Measurements from ENCODE around the gene CAPN2.
"Not testable (repeated sequence)": the region's sequence is repeated elsewhere in the genome, so short reads cannot be mapped to it uniquely, and the experiment has no call there.

CAPN2 gene

GRCh38 chr1:223794136-223794880, 82.0 kb downstream of the CAPN2 start:
- DNase-seq: no peak

GRCh38 chr1:223796210-223796609, 83.9 kb downstream of the CAPN2 start:
- no peak for DNase-seq

GRCh38 chr1:223802032-223802431, 89.7 kb downstream of the CAPN2 start:
- no peak for DNase-seq

DNA sequence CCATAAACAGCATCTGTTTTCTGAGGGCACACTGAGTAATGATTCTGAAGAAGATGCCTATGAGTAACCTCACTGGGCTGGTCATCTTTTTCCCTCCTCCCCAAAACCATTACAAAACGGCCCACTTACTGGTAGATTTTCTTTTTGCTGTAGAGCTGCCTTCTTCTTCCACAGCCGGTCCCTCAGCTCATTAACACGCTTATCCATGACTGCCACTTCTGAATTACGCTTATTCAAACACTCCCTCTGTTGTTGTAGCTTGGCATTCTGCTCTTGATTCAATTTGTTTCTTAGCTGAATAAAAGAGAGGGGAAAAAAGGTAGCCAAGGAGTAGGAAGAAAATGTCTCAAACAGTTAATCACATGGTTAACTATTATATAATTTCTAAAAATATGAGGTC, 90.3 kb downstream of the CAPN2 start:
- DNase-seq: no peak

DNA sequence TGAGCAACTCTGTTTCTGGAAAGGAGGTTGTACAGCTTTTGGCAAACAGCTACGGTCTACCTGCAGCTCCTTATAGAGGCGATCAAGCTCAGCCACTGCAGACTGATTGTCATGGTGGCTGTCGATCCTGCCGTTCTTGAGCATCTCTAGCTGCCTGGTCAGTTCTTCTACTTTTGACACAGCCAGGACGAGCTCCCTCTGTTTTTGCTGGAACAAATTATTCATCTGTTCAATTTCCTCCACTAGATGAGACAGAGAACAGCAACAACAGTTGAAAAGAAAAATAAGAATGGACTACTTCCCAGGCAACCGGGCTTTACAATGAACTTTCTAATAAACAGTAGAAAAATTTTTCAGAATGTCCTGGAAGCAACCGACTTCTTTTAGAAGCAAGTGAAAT, 90.9 kb downstream of the CAPN2 start:
- DNase-seq: no peak

DNA sequence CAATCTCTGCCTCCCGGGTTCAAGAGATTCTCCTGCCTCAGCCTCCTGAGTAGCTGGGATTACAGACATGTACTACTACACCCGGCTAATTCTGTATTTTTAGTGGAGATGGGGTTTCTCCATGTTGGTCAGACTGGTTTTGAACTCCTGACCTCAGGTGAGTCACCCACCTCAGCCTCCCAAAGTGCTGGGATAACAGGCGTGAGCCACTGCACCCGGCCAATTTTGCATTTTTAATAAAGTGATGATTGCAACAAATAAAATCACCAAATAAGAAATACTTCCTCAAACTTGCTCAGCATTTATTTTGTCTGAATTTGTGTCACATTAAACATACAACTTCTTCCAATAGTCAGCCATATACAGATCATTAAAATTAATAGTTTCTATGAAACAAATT, 97.6 kb downstream of the CAPN2 start:
- DNase-seq: not testable (repeated sequence)

GRCh38 chr1:223810586-223810985, 98.2 kb downstream of the CAPN2 start:
- DNase-seq: no peak

GRCh38 chr1:223811634-223812101, 99.3 kb downstream of the CAPN2 start:
- DNase-seq: no peak

- DNase-seq: no peak
Observed at GRCh38 chr1:223813645-223814044, 101.3 kb downstream of the CAPN2 start.

- DNase-seq: no peak
Observed at GRCh38 chr1:223815020-223815853, 102.9 kb downstream of the CAPN2 start.

DNA sequence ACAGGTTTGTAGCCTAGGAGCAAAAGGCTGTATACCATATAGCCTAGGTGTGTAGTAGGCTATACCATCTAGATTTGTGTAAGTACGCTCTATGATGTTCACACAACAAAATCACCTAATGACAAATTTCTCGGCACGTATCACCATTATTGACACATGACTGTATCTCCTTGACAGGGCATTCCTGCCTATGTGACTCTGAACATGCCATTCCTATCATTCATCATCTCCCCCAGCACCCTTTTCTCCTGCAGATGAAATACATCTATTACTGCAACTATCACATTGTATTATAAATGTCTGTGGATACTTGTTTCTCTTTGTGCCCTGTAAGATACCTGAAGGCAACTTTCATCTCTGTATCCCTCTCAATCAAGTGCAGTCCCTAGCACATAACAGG, 103.5 kb downstream of the CAPN2 start:
- DNase-seq: no peak

- not testable (repeated sequence) for DNase-seq
Observed at GRCh38 chr1:223817265-223817664, 104.9 kb downstream of the CAPN2 start.

GRCh38 chr1:223819730-223820514, 107.6 kb downstream of the CAPN2 start:
- DNase-seq: no peak

GRCh38 chr1:223820515-223820858, 108.1 kb downstream of the CAPN2 start:
- DNase-seq: no peak

GRCh38 chr1:223820971-223821370, 108.6 kb downstream of the CAPN2 start:
- no peak for DNase-seq

DNA sequence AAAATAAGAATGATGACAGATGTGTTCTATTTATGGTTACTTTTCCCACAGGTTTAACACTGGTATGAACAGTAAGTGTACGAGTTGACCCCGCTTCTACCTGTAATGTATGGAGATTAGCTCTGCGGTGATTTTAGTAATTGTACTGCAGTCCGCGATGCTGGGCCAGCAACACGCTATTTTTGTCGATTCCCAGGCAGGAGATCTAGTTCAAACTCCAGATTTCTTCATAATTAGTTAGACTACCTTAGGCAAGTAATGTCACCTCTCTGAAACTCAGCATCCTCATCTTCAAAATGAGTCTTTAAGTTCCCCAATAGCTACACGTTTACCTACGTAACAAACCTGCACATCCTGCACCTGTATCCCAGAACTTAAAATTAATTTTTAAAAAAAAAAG, 111.9 kb downstream of the CAPN2 start:
- no peak for DNase-seq

DNA sequence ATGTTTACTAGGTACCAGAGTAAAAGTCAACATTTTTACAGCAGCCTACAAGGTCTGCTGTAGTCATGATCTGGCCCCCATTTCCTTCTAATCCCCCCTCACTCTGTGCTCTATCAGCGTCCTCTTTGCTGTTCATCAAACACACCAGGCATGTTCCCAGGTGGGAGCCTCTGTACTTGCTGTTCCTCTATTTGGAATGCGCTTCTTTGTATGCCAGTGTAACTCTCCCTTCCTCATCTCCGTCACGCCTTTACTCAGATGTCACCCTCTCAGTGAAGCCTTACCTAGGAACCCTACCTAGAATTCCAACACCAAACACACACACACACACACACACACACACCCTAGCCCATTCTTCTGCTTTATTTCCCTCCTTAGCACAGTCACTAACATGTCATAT, 112.4 kb downstream of the CAPN2 start:
- no peak for DNase-seq
